Stimulated activated CD8-positive, alpha-beta memory T cell treated with anti-CD3 and anti-CD28 coated beads, Interleukin-4, amount 100 ng/mL, for 4 hours (primary cell): ENCODE data around the gene SOCS7.
A peak's percentile ranks its signal among the peaks of the same experiment; 100 is the strongest.

Experiments used
- DNase-seq, 2 donors: peaks; one replicate each; pipeline ENCODE4 v3.0.0-alpha.2; 2020; ENCODE audit warnings: low read depth in 2 of 2, low spot score in 1 of 2

SOCS7 gene, protein sequence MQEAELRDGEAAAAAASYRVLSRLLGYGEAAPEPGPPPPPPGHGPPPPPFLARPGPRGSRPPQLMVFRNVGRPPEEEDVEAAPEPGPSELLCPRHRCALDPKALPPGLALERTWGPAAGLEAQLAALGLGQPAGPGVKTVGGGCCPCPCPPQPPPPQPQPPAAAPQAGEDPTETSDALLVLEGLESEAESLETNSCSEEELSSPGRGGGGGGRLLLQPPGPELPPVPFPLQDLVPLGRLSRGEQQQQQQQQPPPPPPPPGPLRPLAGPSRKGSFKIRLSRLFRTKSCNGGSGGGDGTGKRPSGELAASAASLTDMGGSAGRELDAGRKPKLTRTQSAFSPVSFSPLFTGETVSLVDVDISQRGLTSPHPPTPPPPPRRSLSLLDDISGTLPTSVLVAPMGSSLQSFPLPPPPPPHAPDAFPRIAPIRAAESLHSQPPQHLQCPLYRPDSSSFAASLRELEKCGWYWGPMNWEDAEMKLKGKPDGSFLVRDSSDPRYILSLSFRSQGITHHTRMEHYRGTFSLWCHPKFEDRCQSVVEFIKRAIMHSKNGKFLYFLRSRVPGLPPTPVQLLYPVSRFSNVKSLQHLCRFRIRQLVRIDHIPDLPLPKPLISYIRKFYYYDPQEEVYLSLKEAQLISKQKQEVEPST

DNA sequence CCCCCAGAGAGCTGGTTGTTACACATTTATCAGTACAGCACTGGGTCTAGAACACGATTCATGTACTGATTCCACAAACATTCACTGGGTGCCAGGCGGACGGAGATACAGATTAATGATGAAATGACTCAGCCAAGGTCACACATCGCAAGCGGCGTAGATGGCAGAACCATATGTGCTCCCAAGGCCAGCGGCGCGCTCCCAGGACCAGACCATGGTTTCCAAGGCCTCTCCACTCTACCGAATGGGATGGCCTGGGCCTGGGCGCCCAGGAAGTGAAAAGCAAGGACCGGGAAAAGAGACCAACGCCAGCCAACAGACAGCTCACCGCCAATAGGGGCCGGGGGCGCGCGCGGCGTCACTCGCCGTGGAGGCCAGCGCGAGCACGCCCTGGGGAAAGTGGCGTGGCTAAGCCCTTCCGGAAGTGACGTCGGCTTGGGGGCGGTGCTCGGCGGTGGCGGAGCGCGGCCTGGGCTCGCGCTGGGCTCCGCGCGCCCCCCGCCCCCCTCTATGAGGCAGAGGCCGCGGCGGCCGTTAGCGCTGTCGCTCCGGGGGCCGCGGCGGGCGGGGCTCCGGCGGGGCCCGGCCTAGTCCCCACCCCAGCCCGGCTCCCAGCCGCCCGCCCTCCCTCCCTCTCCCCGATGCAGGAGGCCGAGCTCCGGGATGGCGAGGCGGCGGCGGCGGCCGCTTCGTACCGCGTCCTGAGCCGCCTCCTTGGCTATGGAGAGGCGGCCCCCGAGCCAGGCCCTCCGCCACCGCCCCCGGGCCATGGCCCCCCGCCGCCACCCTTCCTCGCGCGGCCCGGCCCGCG lies at the start of gene SOCS7:
TSS of gene SOCS7 (plus strand) at position 433 of the 811 bp plus-strand sequence. CDS start at position 642, 209 bp downstream.
- DNase-seq = peak; percentile 83 to 85

DNA sequence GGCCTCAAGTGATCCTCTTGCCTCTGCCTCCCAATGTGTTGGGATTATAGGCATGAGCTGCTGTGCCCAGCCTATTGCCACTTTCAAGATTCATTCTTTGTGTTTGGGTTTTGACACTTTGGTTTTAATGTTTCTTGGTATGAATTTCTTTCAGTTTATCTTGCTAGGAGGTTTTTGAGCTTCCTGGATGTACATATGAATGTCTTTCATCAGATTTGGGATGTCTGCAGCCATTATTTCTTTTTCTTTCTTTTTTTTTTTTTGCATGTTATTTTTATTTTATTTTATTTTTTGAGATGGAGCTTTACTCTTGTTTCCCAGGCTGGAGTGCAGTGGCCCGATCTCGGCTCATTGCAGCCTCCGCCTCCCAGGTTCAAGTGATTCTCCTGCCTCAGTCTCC lies 36.1 kb upstream of the SOCS7 start:
- DNase-seq = no peak

GRCh38 chr17:38317081-38317480 lies 34.6 kb upstream of the SOCS7 start:
- DNase-seq = no peak

DNA sequence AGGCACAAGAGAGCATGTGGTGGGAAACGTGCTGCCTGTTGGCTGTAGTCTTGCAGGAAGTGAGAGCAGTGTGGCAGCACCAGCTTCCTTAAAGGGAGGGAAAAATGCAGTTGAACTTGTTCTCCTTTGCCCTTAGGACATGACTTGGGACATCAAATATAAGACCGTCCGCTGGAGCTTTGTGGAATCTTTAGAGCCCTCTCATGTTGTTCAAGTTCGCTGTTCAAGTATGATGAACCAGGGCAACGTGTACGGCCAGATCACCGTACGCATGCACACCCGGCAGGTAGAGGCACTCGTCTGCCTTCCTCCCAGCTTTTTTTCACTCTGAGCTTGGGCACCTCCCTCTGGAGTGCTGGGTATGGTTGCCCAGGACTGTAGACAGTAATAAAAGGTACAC lies 31.2 kb upstream of the SOCS7 start:
- DNase-seq = no peak

- peak; percentile 45 to 62 for DNase-seq
These were observed 29.4 kb upstream of the SOCS7 start for GRCh38 chr17:38322156-38322779.

DNA sequence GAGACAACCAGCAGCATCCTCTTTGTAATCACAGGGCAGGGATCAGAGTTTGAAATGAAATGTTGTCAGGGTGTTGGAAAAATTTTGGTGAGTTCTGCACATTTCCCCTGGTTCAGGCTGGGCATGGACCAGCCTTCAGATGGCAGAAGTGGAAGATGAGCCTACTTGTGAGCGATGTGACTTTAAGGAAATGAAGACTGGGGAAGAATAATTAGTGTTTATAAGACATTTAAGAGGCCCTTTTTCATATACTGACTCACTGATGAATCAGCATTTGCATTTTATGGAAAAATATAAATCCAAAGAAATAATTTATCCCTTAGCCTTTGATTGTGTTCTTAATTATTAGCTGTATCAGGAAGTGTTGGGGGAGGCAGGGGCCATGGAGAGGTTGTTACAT lies 28.7 kb upstream of the SOCS7 start:
- no peak for DNase-seq

GRCh38 chr17:38324141-38324697 lies 27.4 kb upstream of the SOCS7 start:
- no peak for DNase-seq

GRCh38 chr17:38324772-38325171 lies 26.9 kb upstream of the SOCS7 start:
- DNase-seq = no peak

GRCh38 chr17:38325221-38325851 lies 26.3 kb upstream of the SOCS7 start:
- no peak for DNase-seq

GRCh38 chr17:38326996-38327792 lies 24.4 kb upstream of the SOCS7 start:
- DNase-seq = no peak

DNA sequence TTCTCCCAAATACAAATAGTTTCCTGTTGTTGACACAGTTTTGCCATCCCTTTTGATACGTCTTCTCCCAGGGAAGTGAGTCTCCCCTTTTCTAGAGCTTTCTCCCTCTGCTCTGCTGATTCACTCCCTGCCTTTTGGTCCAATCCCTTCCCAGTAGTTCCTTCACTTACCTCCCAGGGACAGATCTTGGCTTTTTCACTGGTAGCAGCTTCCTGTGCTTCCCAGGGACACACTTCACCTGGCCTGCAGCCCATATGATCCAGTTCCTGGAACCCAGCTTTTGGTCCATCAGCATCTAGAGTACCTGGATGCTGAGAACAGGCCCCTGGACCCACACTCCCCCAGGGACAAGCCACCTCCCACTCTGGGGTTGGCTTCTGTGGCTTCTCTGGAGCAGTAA lies 23.7 kb upstream of the SOCS7 start:
- DNase-seq = no peak

DNA sequence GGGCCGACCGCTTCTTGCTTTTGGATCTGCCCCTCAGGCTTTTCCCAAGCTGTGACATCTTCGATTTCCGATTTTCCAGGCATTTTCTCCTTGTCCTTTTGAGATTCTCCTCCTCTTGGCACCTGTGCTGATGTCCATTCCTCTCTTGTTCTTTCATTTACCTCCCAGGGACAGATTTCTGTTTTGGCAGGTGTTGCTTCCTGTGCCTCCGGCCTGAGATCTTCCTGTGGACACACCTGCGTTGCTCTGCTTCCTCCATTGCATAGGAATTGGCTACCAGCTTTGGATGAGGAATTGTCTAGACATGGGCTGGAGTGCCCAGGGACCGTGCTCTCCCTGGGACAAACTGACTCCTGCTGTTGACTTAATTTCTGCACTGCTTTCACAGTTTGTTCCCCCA lies 23.0 kb upstream of the SOCS7 start:
- DNase-seq = no peak

- DNase-seq = no peak
These were observed 22.4 kb upstream of the SOCS7 start for GRCh38 chr17:38329284-38329683.

DNA sequence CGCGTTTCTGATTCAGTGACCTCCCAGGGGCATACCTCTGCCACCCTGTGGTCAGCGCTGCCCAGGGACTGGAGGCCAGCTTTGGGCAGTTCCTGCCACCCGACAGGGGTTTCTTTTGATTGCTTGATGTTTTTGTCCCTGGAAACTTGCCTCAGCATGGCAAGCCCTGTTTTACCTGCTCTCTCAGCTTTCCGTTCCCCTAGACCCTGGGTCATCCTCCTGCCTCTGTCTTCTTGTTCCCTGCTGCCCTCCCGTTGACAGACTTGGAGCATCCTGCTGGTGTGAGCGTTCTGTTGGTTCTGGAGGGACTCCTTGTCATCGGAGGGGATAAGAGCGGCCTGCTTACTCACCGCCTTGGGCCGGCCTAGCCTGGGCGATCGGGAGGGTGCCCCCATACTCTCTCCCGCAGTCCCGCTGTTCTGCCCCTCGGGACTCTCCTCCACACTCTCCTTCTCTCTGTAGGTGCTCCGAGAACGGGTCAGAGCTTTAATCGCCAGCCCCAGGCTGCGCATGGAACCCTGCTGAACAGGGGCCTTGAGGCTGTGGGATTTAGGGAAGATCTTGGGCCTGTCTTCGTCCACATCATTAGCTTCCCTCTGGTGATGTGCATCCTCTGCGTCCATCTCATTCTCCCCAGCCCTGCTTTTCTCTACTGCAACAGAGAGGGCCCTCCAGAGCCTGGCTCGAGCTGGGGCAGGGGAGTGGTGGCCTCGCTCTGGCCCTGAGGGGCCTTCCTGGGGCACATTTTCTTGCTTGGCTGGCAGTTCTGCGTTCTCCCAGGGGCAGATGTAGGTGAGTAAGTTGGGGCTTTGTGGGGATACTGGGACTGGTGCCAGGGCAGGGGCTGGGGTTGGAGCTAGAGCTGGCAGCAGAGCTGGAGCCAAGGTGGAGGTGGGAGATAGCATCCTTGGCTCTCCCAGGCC lies 21.6 kb upstream of the SOCS7 start:
- DNase-seq = no peak

DNA sequence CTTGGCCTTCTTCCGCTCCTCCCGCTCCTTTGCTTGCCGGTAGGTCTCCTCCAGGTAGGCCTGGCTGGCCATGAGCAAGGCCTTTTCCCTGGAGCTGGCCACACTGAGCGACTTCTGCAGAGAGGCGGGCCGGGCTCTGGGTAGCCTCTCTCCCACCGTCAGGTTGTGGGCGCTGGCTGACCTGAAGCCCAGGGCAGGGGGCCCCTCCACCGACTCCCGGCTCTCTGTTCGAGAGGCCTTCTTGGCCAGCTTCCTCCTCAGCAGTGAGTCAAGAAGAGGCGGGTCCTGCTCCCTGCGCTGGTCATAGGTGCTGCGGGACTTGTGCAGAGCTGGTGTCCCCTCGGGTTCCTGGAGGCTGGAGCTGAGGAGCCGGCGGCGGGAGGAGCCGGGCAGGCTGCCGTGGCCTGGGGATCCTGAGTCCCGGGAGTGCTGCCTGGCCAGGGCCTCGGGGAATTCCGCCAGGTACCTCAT lies 20.7 kb upstream of the SOCS7 start:
- no peak for DNase-seq

GRCh38 chr17:38332735-38333134 lies 18.9 kb upstream of the SOCS7 start:
- DNase-seq = no peak

DNA sequence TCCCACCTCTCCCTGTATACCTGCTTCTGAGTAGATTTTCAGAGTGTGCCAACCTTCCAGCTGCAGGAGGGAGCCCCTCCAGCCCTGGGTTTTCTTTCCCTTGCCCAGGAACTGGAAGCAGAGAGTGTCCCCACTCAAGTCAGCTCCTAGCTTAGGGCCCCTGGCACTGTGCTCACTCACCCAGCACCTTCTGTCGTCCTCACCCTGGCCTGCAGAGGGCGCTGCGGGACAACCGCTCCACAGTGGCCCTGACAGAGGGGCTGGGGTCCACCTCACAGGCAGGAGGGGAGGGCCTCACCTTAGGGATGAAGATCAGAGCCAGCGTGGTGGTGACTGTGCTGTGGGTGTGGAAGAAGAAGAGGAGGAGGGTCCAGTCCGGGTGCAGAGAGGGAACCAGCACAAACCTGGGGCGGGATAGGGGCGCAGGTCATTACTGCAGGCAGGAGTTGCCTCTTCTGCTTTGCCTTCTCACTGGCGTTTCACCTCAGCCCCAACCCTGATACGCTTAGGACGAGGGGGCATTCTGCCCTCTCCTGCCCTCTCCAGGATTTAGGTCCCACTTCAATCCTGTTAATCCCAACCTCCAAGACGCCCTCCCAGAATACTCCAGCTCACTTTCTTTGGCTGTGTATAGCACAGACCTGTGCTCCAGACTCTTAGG lies 17.9 kb upstream of the SOCS7 start:
- DNase-seq = no peak
